Lower lobe of right lung (tissue), 2 donors: ENCODE results near the gene SSH2. TPM values are rescaled to one million over a fixed set of nuclear protein-coding genes. Genes with fewer than 3 reads are reported as not detected.

Experiments
- ATAC-seq, 2 donors: fragments of 200-7000 bp; cut with Tn5 transposase; one replicate each; pipeline ENCODE4 v1.9.1; 2020 to 2022; ENCODE audit warnings: mild to moderate bottlenecking in 2 of 2, moderate library complexity in 2 of 2
- DNase-seq: peaks from one replicate; pipeline ENCODE4 v3.0.0-alpha.2; 2020
- H3K27ac ChIP-seq: fragments of 200-600 bp; one replicate; pipeline ENCODE4 v1.8.0; 2022
- H3K27me3 ChIP-seq: fragments of 200-600 bp; one replicate; pipeline ENCODE4 v1.8.0; 2022; ENCODE audit warnings: low read depth
- H3K36me3 ChIP-seq: fragments of 200-600 bp; one replicate; pipeline ENCODE4 v1.8.0; 2022; ENCODE audit warnings: mild to moderate bottlenecking
- H3K4me1 ChIP-seq: fragments of 200-600 bp; one replicate; pipeline ENCODE4 v1.8.0; 2022
- H3K4me3 ChIP-seq: fragments of 200-600 bp; one replicate; pipeline ENCODE4 v1.8.0; 2022; ENCODE audit warnings: mild to moderate bottlenecking
- H3K9me3 ChIP-seq: fragments of 200-600 bp; one replicate; pipeline ENCODE4 v1.8.0; 2022
- CTCF ChIP-seq: fragments of 200-600 bp; IDR thresholded peaks from one replicate; pipeline ENCODE4 v1.8.0; 2022; ENCODE audit warnings: antibody characterized with exemption, mild to moderate bottlenecking
- intact Hi-C: fragments of 100-400 bp; cut with DNase I; formaldehyde crosslinking; loops from one replicate; pipeline ENCODE4 v1.11.0; 2022
- total RNA-seq: library from RNA; stranded (reverse); fragmentation: NEBNext Ultra II Directional; extraction: Animal tissue kit (Norgen Biotek cat#: 25700); gene quantifications from one replicate; pipeline ENCODE4 v1.2.1, GENCODE V29; 2021
- donor health status: DM: no; HTN: yes; CAD: no; lungs with severe emphysema.

Gene SSH2
- total RNA-seq, 1 donor from 2014 or later = 105 TPM

GRCh38 chr17:29719469-29719868, 210.6 kb downstream of the SSH2 start:
- no peaks in the 10 kb centered on the region for H3K9me3 ChIP-seq
- no peak overlapping the region for H3K4me3 ChIP-seq
- DNase-seq (no peak), ATAC-seq (no peak)
- no peak for TF ChIP-seq CTCF
- H3K27me3 ChIP-seq = no peaks in the 10 kb centered on the region
- no peaks in the 10 kb centered on the region for H3K36me3 ChIP-seq
- no peak overlapping the region for H3K27ac ChIP-seq
- peaks cover 61% of the 10 kb centered on the region for H3K4me1 ChIP-seq
- intact Hi-C loops = no loop called here

- DNase-seq (no peak), ATAC-seq (no peak)
- Histone ChIP-seq H3K4me1 (peaks cover 56% of the 10 kb centered on the region), H3K27me3 (no peaks in the 10 kb centered on the region), H3K9me3 (no peaks in the 10 kb centered on the region), H3K27ac (no peak overlapping the region), H3K4me3 (no peak overlapping the region), H3K36me3 (no peaks in the 10 kb centered on the region)
- no peak for TF ChIP-seq CTCF
- intact Hi-C loops = no loop called here
Measured at GRCh38 chr17:29718446-29719039, 211.5 kb downstream of the SSH2 start.

DNA sequence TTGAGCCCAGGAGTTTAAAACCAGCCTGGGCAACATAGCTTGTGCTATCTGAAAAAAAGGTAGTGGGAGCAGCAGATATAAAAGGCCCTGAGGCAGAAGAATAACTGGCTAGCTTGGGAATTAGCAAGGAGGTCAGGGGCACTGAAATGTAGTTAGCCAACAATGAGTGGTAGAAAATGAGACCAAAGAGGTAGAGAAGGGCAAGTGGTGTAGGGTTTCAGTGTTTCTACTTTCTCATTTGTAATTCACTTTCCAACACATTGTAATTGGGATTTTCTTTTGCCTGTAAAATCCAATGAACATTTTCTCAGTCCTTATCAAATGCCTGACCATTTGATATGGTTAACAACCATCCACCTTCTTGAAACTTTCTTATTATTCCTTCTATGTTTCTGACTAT, 212.2 kb downstream of the SSH2 start:
- DNase-seq (no peak), ATAC-seq (no peak)
- intact Hi-C loops = no loop called here
- Histone ChIP-seq H3K36me3 (no peaks in the 10 kb centered on the region), H3K27me3 (no peaks in the 10 kb centered on the region), H3K4me1 (peaks cover 56% of the 10 kb centered on the region), H3K4me3 (no peak overlapping the region), H3K27ac (no peak overlapping the region), H3K9me3 (no peaks in the 10 kb centered on the region)
- TF ChIP-seq CTCF = no peak

- no peaks in the 10 kb centered on the region for H3K9me3 ChIP-seq
- DNase-seq (no peak), ATAC-seq (no peak)
- H3K27me3 ChIP-seq = no peaks in the 10 kb centered on the region
- H3K36me3 ChIP-seq = no peaks in the 10 kb centered on the region
- no peak for TF ChIP-seq CTCF
- peak overlapping the region; percentile 41 for H3K27ac ChIP-seq
- intact Hi-C loops = no loop called here
- H3K4me3 ChIP-seq = no peak overlapping the region
- H3K4me1 ChIP-seq = peaks cover 52% of the 10 kb centered on the region
Measured at GRCh38 chr17:29716566-29716965, 213.5 kb downstream of the SSH2 start.

DNA sequence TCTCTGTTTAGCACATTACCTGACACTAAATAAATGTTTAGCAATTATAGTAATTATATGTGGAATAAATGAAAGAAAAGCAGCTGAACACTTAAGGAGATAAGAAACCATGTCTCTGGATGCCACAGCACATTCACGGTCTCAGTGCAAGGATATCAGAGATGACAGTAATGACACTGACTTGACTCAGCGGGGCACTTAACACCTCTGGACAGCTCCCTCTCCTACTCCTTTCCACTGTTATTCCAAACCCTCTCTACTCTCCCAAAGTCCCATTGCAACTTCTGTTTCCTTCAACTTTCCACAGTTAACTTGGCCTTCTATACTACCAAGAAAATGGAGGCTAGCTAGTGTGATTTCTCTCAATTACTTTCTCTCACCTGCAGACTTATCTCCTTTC, 214.3 kb downstream of the SSH2 start:
- H3K4me1 ChIP-seq = peaks cover 51% of the 10 kb centered on the region
- ATAC-seq = no peak
- DNase-seq = no peak
- no peak for TF ChIP-seq CTCF
- no peaks in the 10 kb centered on the region for H3K9me3 ChIP-seq
- H3K27me3 ChIP-seq = no peaks in the 10 kb centered on the region
- intact Hi-C loops = no loop called here
- no peaks in the 10 kb centered on the region for H3K36me3 ChIP-seq
- peak overlapping the region; percentile 41 for H3K27ac ChIP-seq
- H3K4me3 ChIP-seq = no peak overlapping the region
